ENCODE results near the gene SHISA9. TPM values are rescaled to one million over a fixed set of nuclear protein-coding genes. Genes with fewer than 3 reads are reported as not detected.
"Not testable (repeated sequence)": the region's sequence is repeated elsewhere in the genome, so short reads cannot be mapped to it uniquely, and the experiment has no call there.

SHISA9 gene
- total and polyA plus RNA-seq, 4 donors, result 0.10 to 0.39 (median 0.25) TPM; not detected in 1

- H3K9me3 ChIP-seq (ENCODE audit: control insufficient read depth, low read length), result no peaks in the 10 kb centered on the region
- H3K4me1 ChIP-seq (ENCODE audit: control insufficient read depth in 1 of 2, insufficient read depth in 2 of 2, low read length in 2 of 2), result no peaks in the 10 kb centered on the region
- WGBS, 2 donors, result 62 to 74% methylated on average over 4 of the region's 4 CpGs
- ATAC-seq (ENCODE audit: low FRiP score) (no peak), DNase-seq (no peak)
- intact Hi-C loops (cut with DNase I), result no loop called here
- H3K27me3 ChIP-seq (ENCODE audit: control insufficient read depth in 1 of 2, insufficient read depth in 2 of 2, low read length in 1 of 2), result no peaks in the 10 kb centered on the region
- H3K36me3 ChIP-seq (ENCODE audit: control insufficient read depth in 1 of 2, insufficient read depth in 2 of 2, low read length in 1 of 2), result no peaks in the 10 kb centered on the region
- no peak overlapping the region for H3K4me3 ChIP-seq (ENCODE audit: low read length in 2 of 2)
- H3K27ac ChIP-seq (ENCODE audit: low read depth in 1 of 2, low read length in 2 of 2), result no peak overlapping the region
Observed at GRCh38 chr16:12920739-12921138, 19.3 kb downstream of the SHISA9 start.

- H3K4me3 ChIP-seq (ENCODE audit: low read length in 2 of 2); H3K9me3 ChIP-seq (ENCODE audit: control insufficient read depth, low read length); ATAC-seq (ENCODE audit: low FRiP score); H3K27ac ChIP-seq (ENCODE audit: low read depth in 1 of 2, low read length in 2 of 2); H3K27me3 ChIP-seq (ENCODE audit: control insufficient read depth in 1 of 2, insufficient read depth in 2 of 2, low read length in 1 of 2); H3K36me3 ChIP-seq (ENCODE audit: control insufficient read depth in 1 of 2, insufficient read depth in 2 of 2, low read length in 1 of 2); H3K4me1 ChIP-seq (ENCODE audit: control insufficient read depth in 1 of 2, insufficient read depth in 2 of 2, low read length in 2 of 2); DNase-seq; intact Hi-C loops (cut with DNase I): not testable (repeated sequence)
- 83 to 91% methylated on average over 6 of the region's 6 CpGs for WGBS, 2 donors
Observed at GRCh38 chr16:12923640-12924039, 22.2 kb downstream of the SHISA9 start.

GRCh38 chr16:12925026-12925800, 23.8 kb downstream of the SHISA9 start:
- H3K27ac ChIP-seq (ENCODE audit: low read depth in 1 of 2, low read length in 2 of 2), result no peak overlapping the region
- no peak overlapping the region for H3K4me3 ChIP-seq (ENCODE audit: low read length in 2 of 2)
- H3K27me3 ChIP-seq (ENCODE audit: control insufficient read depth in 1 of 2, insufficient read depth in 2 of 2, low read length in 1 of 2), result no peaks in the 10 kb centered on the region
- H3K4me1 ChIP-seq (ENCODE audit: control insufficient read depth in 1 of 2, insufficient read depth in 2 of 2, low read length in 2 of 2), result no peaks in the 10 kb centered on the region
- ATAC-seq (ENCODE audit: low FRiP score) (no peak), DNase-seq (no peak)
- no peaks in the 10 kb centered on the region for H3K36me3 ChIP-seq (ENCODE audit: control insufficient read depth in 1 of 2, insufficient read depth in 2 of 2, low read length in 1 of 2)
- intact Hi-C loops (cut with DNase I), result no loop called here
- 71% methylated on average over 7 of the region's 7 CpGs for WGBS, 2 donors
- peaks cover 5% of the 10 kb centered on the region for H3K9me3 ChIP-seq (ENCODE audit: control insufficient read depth, low read length)

GRCh38 chr16:12927591-12927990, 26.2 kb downstream of the SHISA9 start:
- no peak for ATAC-seq (ENCODE audit: low FRiP score)
- peaks cover 5% of the 10 kb centered on the region for H3K9me3 ChIP-seq (ENCODE audit: control insufficient read depth, low read length)
- WGBS, 2 donors, result 83 to 85% methylated on average over 3 of the region's 3 CpGs
- no peaks in the 10 kb centered on the region for H3K4me1 ChIP-seq (ENCODE audit: control insufficient read depth in 1 of 2, insufficient read depth in 2 of 2, low read length in 2 of 2)
- DNase-seq, result no peak
- no peaks in the 10 kb centered on the region for H3K27me3 ChIP-seq (ENCODE audit: control insufficient read depth in 1 of 2, insufficient read depth in 2 of 2, low read length in 1 of 2)
- no peak overlapping the region for H3K4me3 ChIP-seq (ENCODE audit: low read length in 2 of 2)
- H3K36me3 ChIP-seq (ENCODE audit: control insufficient read depth in 1 of 2, insufficient read depth in 2 of 2, low read length in 1 of 2), result no peaks in the 10 kb centered on the region
- intact Hi-C loops (cut with DNase I), result no loop called here
- no peak overlapping the region for H3K27ac ChIP-seq (ENCODE audit: low read depth in 1 of 2, low read length in 2 of 2)

- intact Hi-C loops (cut with DNase I), result no loop called here
- H3K27ac ChIP-seq (ENCODE audit: low read depth in 1 of 2, low read length in 2 of 2), result no peak overlapping the region
- ATAC-seq (ENCODE audit: low FRiP score) (no peak), DNase-seq (no peak)
- H3K9me3 ChIP-seq (ENCODE audit: control insufficient read depth, low read length), result peaks cover 7% of the 10 kb centered on the region
- H3K27me3 ChIP-seq (ENCODE audit: control insufficient read depth in 1 of 2, insufficient read depth in 2 of 2, low read length in 1 of 2), result no peaks in the 10 kb centered on the region
- no peak overlapping the region for H3K4me3 ChIP-seq (ENCODE audit: low read length in 2 of 2)
- WGBS, 2 donors, result 76 to 83% methylated on average over 4 of the region's 4 CpGs
- no peaks in the 10 kb centered on the region for H3K4me1 ChIP-seq (ENCODE audit: control insufficient read depth in 1 of 2, insufficient read depth in 2 of 2, low read length in 2 of 2)
- no peaks in the 10 kb centered on the region for H3K36me3 ChIP-seq (ENCODE audit: control insufficient read depth in 1 of 2, insufficient read depth in 2 of 2, low read length in 1 of 2)
Observed at GRCh38 chr16:12930881-12931280, 29.5 kb downstream of the SHISA9 start.

- peaks cover 2% of the 10 kb centered on the region for H3K9me3 ChIP-seq (ENCODE audit: control insufficient read depth, low read length)
- DNase-seq, result no peak
- no peak overlapping the region for H3K4me3 ChIP-seq (ENCODE audit: low read length in 2 of 2)
- H3K4me1 ChIP-seq (ENCODE audit: control insufficient read depth in 1 of 2, insufficient read depth in 2 of 2, low read length in 2 of 2), result no peaks in the 10 kb centered on the region
- H3K27me3 ChIP-seq (ENCODE audit: control insufficient read depth in 1 of 2, insufficient read depth in 2 of 2, low read length in 1 of 2), result no peaks in the 10 kb centered on the region
- no peak for ATAC-seq (ENCODE audit: low FRiP score)
- H3K36me3 ChIP-seq (ENCODE audit: control insufficient read depth in 1 of 2, insufficient read depth in 2 of 2, low read length in 1 of 2), result no peaks in the 10 kb centered on the region
- intact Hi-C loops (cut with DNase I), result no loop called here
- 52 to 58% methylated on average over 2 of the region's 2 CpGs for WGBS, 2 donors
- no peak overlapping the region for H3K27ac ChIP-seq (ENCODE audit: low read depth in 1 of 2, low read length in 2 of 2)
Observed at GRCh38 chr16:12936391-12936790, 35.0 kb downstream of the SHISA9 start.

- DNase-seq (no peak), ATAC-seq (ENCODE audit: low FRiP score) (no peak)
- 69 to 78% methylated on average over 3 of the region's 3 CpGs for WGBS, 2 donors
- H3K4me3 ChIP-seq (ENCODE audit: low read length in 2 of 2), result no peak overlapping the region
- no peaks in the 10 kb centered on the region for H3K36me3 ChIP-seq (ENCODE audit: control insufficient read depth in 1 of 2, insufficient read depth in 2 of 2, low read length in 1 of 2)
- H3K27me3 ChIP-seq (ENCODE audit: control insufficient read depth in 1 of 2, insufficient read depth in 2 of 2, low read length in 1 of 2), result no peaks in the 10 kb centered on the region
- no peak overlapping the region for H3K27ac ChIP-seq (ENCODE audit: low read depth in 1 of 2, low read length in 2 of 2)
- no peaks in the 10 kb centered on the region for H3K4me1 ChIP-seq (ENCODE audit: control insufficient read depth in 1 of 2, insufficient read depth in 2 of 2, low read length in 2 of 2)
- peaks cover 4% of the 10 kb centered on the region for H3K9me3 ChIP-seq (ENCODE audit: control insufficient read depth, low read length)
- intact Hi-C loops (cut with DNase I), result no loop called here
Observed at GRCh38 chr16:12941896-12942295, 40.5 kb downstream of the SHISA9 start.

GRCh38 chr16:12942861-12943260, 41.5 kb downstream of the SHISA9 start:
- intact Hi-C loops (cut with DNase I), result no loop called here
- Histone ChIP-seq H3K36me3 (ENCODE audit: control insufficient read depth in 1 of 2, insufficient read depth in 2 of 2, low read length in 1 of 2) (no peaks in the 10 kb centered on the region), H3K4me3 (ENCODE audit: low read length in 2 of 2) (no peak overlapping the region), H3K27ac (ENCODE audit: low read depth in 1 of 2, low read length in 2 of 2) (no peak overlapping the region), H3K9me3 (ENCODE audit: control insufficient read depth, low read length) (peaks cover 4% of the 10 kb centered on the region), H3K4me1 (ENCODE audit: control insufficient read depth in 1 of 2, insufficient read depth in 2 of 2, low read length in 2 of 2) (no peaks in the 10 kb centered on the region), H3K27me3 (ENCODE audit: control insufficient read depth in 1 of 2, insufficient read depth in 2 of 2, low read length in 1 of 2) (no peaks in the 10 kb centered on the region)
- DNase-seq (no peak), ATAC-seq (ENCODE audit: low FRiP score) (no peak)
- 58 to 60% methylated on average over 5 of the region's 5 CpGs for WGBS, 2 donors

GRCh38 chr16:12944300-12944699, 42.9 kb downstream of the SHISA9 start:
- H3K27ac ChIP-seq (ENCODE audit: low read depth in 1 of 2, low read length in 2 of 2), result no peak overlapping the region
- no peaks in the 10 kb centered on the region for H3K4me1 ChIP-seq (ENCODE audit: control insufficient read depth in 1 of 2, insufficient read depth in 2 of 2, low read length in 2 of 2)
- 71 to 72% methylated on average over 3 of the region's 3 CpGs for WGBS, 2 donors
- H3K27me3 ChIP-seq (ENCODE audit: control insufficient read depth in 1 of 2, insufficient read depth in 2 of 2, low read length in 1 of 2), result no peaks in the 10 kb centered on the region
- intact Hi-C loops (cut with DNase I), result no loop called here
- H3K36me3 ChIP-seq (ENCODE audit: control insufficient read depth in 1 of 2, insufficient read depth in 2 of 2, low read length in 1 of 2), result no peaks in the 10 kb centered on the region
- H3K4me3 ChIP-seq (ENCODE audit: low read length in 2 of 2), result no peak overlapping the region
- H3K9me3 ChIP-seq (ENCODE audit: control insufficient read depth, low read length), result peaks cover 4% of the 10 kb centered on the region
- ATAC-seq (ENCODE audit: low FRiP score) (no peak), DNase-seq (no peak)

Data from aorta (tissue), 5 donors.